ENCODE data around the gene BCAS3.
"Not testable (repeated sequence)": the region's sequence is repeated elsewhere in the genome, so short reads cannot be mapped to it uniquely, and the experiment has no call there.

The BCAS3 gene

GRCh38 chr17:60886731-60887613, 209.3 kb downstream of the BCAS3 start:
- DNase-seq (ENCODE audit: low read depth in 2 of 2), result not testable (repeated sequence)

GRCh38 chr17:60887614-60888028, 210.0 kb downstream of the BCAS3 start:
- no peak for DNase-seq (ENCODE audit: low read depth in 2 of 2)

- DNase-seq (ENCODE audit: low read depth in 2 of 2), result no peak
Observed at GRCh38 chr17:60888812-60889709, 211.4 kb downstream of the BCAS3 start.

- no peak for DNase-seq (ENCODE audit: low read depth in 2 of 2)
Observed at GRCh38 chr17:60891149-60891548, 213.5 kb downstream of the BCAS3 start.

GRCh38 chr17:60893475-60893874, 215.8 kb downstream of the BCAS3 start:
- DNase-seq (ENCODE audit: low read depth in 2 of 2), result no peak

GRCh38 chr17:60896996-60897395, 219.3 kb downstream of the BCAS3 start:
- DNase-seq (ENCODE audit: low read depth in 2 of 2), result no peak

GRCh38 chr17:60899115-60899514, 221.5 kb downstream of the BCAS3 start:
- DNase-seq (ENCODE audit: low read depth in 2 of 2), result no peak

GRCh38 chr17:60900688-60901087, 223.0 kb downstream of the BCAS3 start:
- DNase-seq (ENCODE audit: low read depth in 2 of 2), result no peak

GRCh38 chr17:60901242-60901641, 223.6 kb downstream of the BCAS3 start:
- DNase-seq (ENCODE audit: low read depth in 2 of 2), result no peak

- DNase-seq (ENCODE audit: low read depth in 2 of 2), result peak; percentile 51 to 52
Observed at GRCh38 chr17:60901806-60902205, 224.2 kb downstream of the BCAS3 start.

GRCh38 chr17:60902399-60902798, 224.7 kb downstream of the BCAS3 start:
- DNase-seq (ENCODE audit: low read depth in 2 of 2), result no peak

GRCh38 chr17:60904582-60904981, 226.9 kb downstream of the BCAS3 start:
- DNase-seq (ENCODE audit: low read depth in 2 of 2), result no peak

GRCh38 chr17:60905709-60906108, 228.1 kb downstream of the BCAS3 start:
- no peak for DNase-seq (ENCODE audit: low read depth in 2 of 2)

- DNase-seq (ENCODE audit: low read depth in 2 of 2), result no peak
Observed at GRCh38 chr17:60908324-60908723, 230.7 kb downstream of the BCAS3 start.

GRCh38 chr17:60909405-60909804, 231.8 kb downstream of the BCAS3 start:
- no peak for DNase-seq (ENCODE audit: low read depth in 2 of 2)

- DNase-seq (ENCODE audit: low read depth in 2 of 2), result no peak
Observed at GRCh38 chr17:60910415-60910814, 232.8 kb downstream of the BCAS3 start.

GRCh38 chr17:60914078-60914477, 236.4 kb downstream of the BCAS3 start:
- DNase-seq (ENCODE audit: low read depth in 2 of 2), result no peak

GRCh38 chr17:60916043-60916442, 238.4 kb downstream of the BCAS3 start:
- no peak for DNase-seq (ENCODE audit: low read depth in 2 of 2)

- DNase-seq (ENCODE audit: low read depth in 2 of 2), result no peak
Observed at GRCh38 chr17:60920107-60920506, 242.5 kb downstream of the BCAS3 start.

GRCh38 chr17:60923000-60923399, 245.3 kb downstream of the BCAS3 start:
- no peak for DNase-seq (ENCODE audit: low read depth in 2 of 2)

GRCh38 chr17:60926466-60927183, 249.0 kb downstream of the BCAS3 start:
- no peak for DNase-seq (ENCODE audit: low read depth in 2 of 2)

- no peak for DNase-seq (ENCODE audit: low read depth in 2 of 2)
Observed at GRCh38 chr17:60933739-60934138, 256.1 kb downstream of the BCAS3 start.
